H1 (cell line): ENCODE data around the gene FXR2. TPM values are rescaled to one million over a fixed set of nuclear protein-coding genes. Genes with fewer than 3 reads are reported as not detected.

ENCODE experiments used
- BRCA1 ChIP-seq: IDR thresholded peaks from 2 replicates; pipeline ENCODE4 v1.6.1; 2012; ENCODE audit warnings: low read depth, low read length, improper control_type of control experiment
- CBX5 ChIP-seq: fragments of 300-800, 300-1000 bp; sonication (generic); IDR thresholded peaks from 2 replicates; pipeline ENCODE4 v1.7.1; 2016; ENCODE audit warnings: antibody characterized with exemption, low read length, low read depth
- CHD1 ChIP-seq: IDR thresholded peaks from 2 replicates; pipeline ENCODE4 v1.6.1; 2012; ENCODE audit warnings: low read depth, low read length, improper control_type of control experiment
- CHD2 ChIP-seq: IDR thresholded peaks from 2 replicates; pipeline ENCODE4 v1.6.1; 2012; ENCODE audit warnings: low read length, improper control_type of control experiment
- FOSL1 ChIP-seq: IDR thresholded peaks from 2 replicates; pipeline ENCODE4 v1.6.1; 2011; ENCODE audit warnings: mild to moderate bottlenecking, low read depth, low read length, moderate library complexity; ENCODE audit not compliant: insufficient read depth
- GTF2F1 ChIP-seq: IDR thresholded peaks from 2 replicates; pipeline ENCODE4 v1.6.1; 2012; ENCODE audit warnings: low read depth, low read length, improper control_type of control experiment, borderline replicate concordance
- HDAC6 ChIP-seq: IDR thresholded peaks from one replicate; pipeline ENCODE4 v1.7.1; 2012; ENCODE audit warnings: low read depth, mild to moderate bottlenecking, inconsistent platforms, low read length, moderate library complexity
- JUN ChIP-seq: IDR thresholded peaks from 2 replicates; pipeline ENCODE4 v1.6.1; 2011; ENCODE audit warnings: low read depth, mild to moderate bottlenecking, improper control_type of control experiment, low read length
- JUND ChIP-seq: IDR thresholded peaks from 2 replicates; pipeline ENCODE4 v1.6.1; 2011; ENCODE audit warnings: mild to moderate bottlenecking, improper control_type of control experiment, low read length
- KDM4A ChIP-seq: IDR thresholded peaks from one replicate; pipeline ENCODE4 v1.7.1; 2012; ENCODE audit warnings: low read depth, mild to moderate bottlenecking, moderate library complexity, low read length, inconsistent platforms; ENCODE audit not compliant: severe bottlenecking
- KDM5A ChIP-seq: fragments of 200-600 bp; IDR thresholded peaks from 2 replicates; pipeline ENCODE4 v1.7.1; 2012; ENCODE audit warnings: mild to moderate bottlenecking, low read length, inconsistent platforms, mixed read lengths
- MAFK ChIP-seq: IDR thresholded peaks from 2 replicates; pipeline ENCODE4 v1.6.1; 2012; ENCODE audit warnings: low read depth, mild to moderate bottlenecking, improper control_type of control experiment, low read length
- NRF1 ChIP-seq: IDR thresholded peaks from 2 replicates; pipeline ENCODE4 v1.6.1; 2011; ENCODE audit warnings: mild to moderate bottlenecking, low read depth, low read length, improper control_type of control experiment
- POLR2A ChIP-seq, 2 experiments: IDR thresholded peaks; 1 replicate in 1 of 2; 2 replicates in 1 of 2; pipeline ENCODE4 v1.6.1; 2011; ENCODE audit warnings: low read depth in 2 of 2, low read length in 2 of 2, mild to moderate bottlenecking in 2 of 2; ENCODE audit errors: control extremely low read depth in 1 of 2
- POLR2AphosphoS5 ChIP-seq: IDR thresholded peaks from 2 replicates; pipeline ENCODE4 v1.6.1; 2011; ENCODE audit warnings: low read depth, low read length
- RAD21 ChIP-seq, 2 experiments: IDR thresholded peaks in 1 of 2; conservative IDR thresholded peaks in 1 of 2; 2 replicates each; pipeline ENCODE4 v1.6.1; 2011; ENCODE audit warnings: low read depth in 2 of 2, low read length in 2 of 2, improper control_type of control experiment in 1 of 2, inconsistent platforms in 1 of 2, mild to moderate bottlenecking in 1 of 2, moderate library complexity in 1 of 2
- RFX5 ChIP-seq: IDR thresholded peaks from 2 replicates; pipeline ENCODE4 v1.6.1; 2011; ENCODE audit warnings: low read depth, low read length, improper control_type of control experiment, borderline replicate concordance
- RNF2 ChIP-seq: fragments of 200-900, 300-1000 bp; sonication (generic); IDR thresholded peaks from 2 replicates; pipeline ENCODE4 v1.7.1; 2016; ENCODE audit warnings: borderline replicate concordance, low read depth, mild to moderate bottlenecking, antibody characterized with exemption, low read length; ENCODE audit not compliant: poor library complexity, severe bottlenecking; ENCODE audit errors: missing control alignments
- SP2 ChIP-seq: IDR thresholded peaks from 2 replicates; pipeline ENCODE4 v1.6.1; 2012; ENCODE audit warnings: mild to moderate bottlenecking, low read length, inconsistent platforms
- SP4 ChIP-seq: IDR thresholded peaks from 2 replicates; pipeline ENCODE4 v1.6.1; 2012; ENCODE audit warnings: low read length, inconsistent platforms
- SRF ChIP-seq: IDR thresholded peaks from 2 replicates; pipeline ENCODE4 v1.6.1; 2011; ENCODE audit warnings: mild to moderate bottlenecking, low read depth, low read length, moderate library complexity
- TBP ChIP-seq: IDR thresholded peaks from 2 replicates; pipeline ENCODE4 v1.6.1; 2011; ENCODE audit warnings: low read depth, low read length, improper control_type of control experiment
- polyA plus RNA-seq, 7 experiments: library from polyadenylated mRNA; depleted of rRNA in 3 of 7; stranded (reverse) in 5 of 7; unstranded in 2 of 7; fragments of >200 nt in 5 of 7; fragments of 200-250 nt in 2 of 7; gene quantifications; 1 replicate in 5 of 7; 2 replicates in 1 of 7; 4 replicates in 1 of 7; pipeline versions ENCODE4 v1.2.1 to v1.2.3, GENCODE V29; 2011 to 2013; ENCODE audit warnings: missing spikeins in 2 of 7, mixed read lengths in 2 of 7
- total RNA-seq: library from RNA; stranded (reverse); fragmentation: NEBNext Ultra II Directional; extraction: Animal tissue kit (Norgen Biotek cat#: 25700); gene quantifications from 2 replicates; pipeline ENCODE4 v1.2.1, GENCODE V29; 2021
- TF ChIP-seq, protein P1 (sequence below): IDR thresholded peaks from 2 replicates; pipeline ENCODE4 v1.6.1; 2012; ENCODE audit warnings: low read length, inconsistent platforms

FXR2 gene
- total and polyA plus RNA-seq, 2 of the 8 experiments (the other 6 are each of a cell fraction or from before 2014, with no cell fraction given), result 26.2 to 44.0 TPM

DNA sequence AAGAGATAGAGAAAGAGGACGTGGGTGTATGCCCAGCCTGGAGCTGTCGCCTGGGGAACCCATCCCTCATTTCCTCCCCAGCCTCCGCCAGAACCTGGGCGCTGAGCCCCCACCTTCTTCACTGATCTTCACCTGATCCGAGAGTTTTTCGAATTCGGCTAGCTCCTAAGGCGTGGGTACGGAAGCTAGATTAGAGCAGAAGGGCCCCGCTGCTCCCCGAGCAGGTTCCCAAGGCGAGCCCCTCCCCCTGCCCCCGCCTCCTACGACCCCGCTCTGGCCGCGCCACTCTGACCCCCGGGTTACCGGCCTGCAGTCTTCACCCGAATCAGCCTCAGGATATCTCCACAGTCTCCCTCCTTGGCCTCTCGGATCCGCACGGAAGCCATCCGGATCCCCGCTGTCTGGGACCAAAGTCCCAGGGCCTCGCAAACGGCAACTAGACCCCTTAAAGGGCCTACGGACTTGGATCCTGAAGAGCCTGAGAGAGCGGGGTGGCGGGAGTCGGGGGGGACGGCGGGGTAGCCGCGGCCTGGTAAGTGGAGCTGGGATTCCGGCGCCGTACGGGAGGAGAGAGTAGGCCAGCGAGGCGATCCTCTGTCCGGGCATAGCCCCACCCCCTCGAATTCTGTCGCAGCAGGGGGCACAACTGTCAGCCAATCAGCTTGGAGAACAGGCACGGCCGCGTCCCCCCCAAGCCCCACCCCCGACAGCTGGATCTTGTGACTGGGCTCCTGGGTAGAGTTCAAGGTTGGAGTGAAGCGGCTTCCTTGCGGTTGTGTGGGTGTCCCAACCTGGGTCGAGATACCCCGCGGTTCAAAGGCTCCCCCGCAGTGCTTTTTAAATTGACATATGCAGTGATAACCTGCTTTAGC is 12.8 kb upstream of the FXR2 start, which contains the start of gene SAT2 (continued):
- TF ChIP-seq KDM4A (peak; percentile 43), MAFK (no peak), RFX5 (no peak), SRF (no peak), JUN (no peak), NRF1 (no peak), BRCA1 (no peak), RAD21 (IDR thresholded peaks at IDR 0.05 in 1 of 2, conservative IDR thresholded peaks at IDR 0.05 in 1 of 2; ENCODE audit: low read depth in 2 of 2, low read length in 2 of 2) (no peak), SP2 (no peak), RNF2 (no peak), POLR2AphosphoS5 (peak; percentile 72; the same call in 1 of the 2 replicates), GTF2F1 (no peak), FOSL1 (no peak), POLR2A (IDR thresholded peaks at IDR 0.05; ENCODE audit: control extremely low read depth in 1 of 2, low read depth in 2 of 2, low read length in 2 of 2) (peak in 1 of 2 experiments; percentile 75; a peak in 2 of 3 replicates), HDAC6 (no peak), CBX5 (no peak), TBP (peak; percentile 47; the same call in 1 of the 2 replicates), CHD1 (no peak), JUND (no peak), CHD2 (no peak), KDM5A (no peak), SP4 (no peak)
- TF ChIP-seq, protein P1, sequence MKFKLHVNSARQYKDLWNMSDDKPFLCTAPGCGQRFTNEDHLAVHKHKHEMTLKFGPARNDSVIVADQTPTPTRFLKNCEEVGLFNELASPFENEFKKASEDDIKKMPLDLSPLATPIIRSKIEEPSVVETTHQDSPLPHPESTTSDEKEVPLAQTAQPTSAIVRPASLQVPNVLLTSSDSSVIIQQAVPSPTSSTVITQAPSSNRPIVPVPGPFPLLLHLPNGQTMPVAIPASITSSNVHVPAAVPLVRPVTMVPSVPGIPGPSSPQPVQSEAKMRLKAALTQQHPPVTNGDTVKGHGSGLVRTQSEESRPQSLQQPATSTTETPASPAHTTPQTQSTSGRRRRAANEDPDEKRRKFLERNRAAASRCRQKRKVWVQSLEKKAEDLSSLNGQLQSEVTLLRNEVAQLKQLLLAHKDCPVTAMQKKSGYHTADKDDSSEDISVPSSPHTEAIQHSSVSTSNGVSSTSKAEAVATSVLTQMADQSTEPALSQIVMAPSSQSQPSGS, result no peak
